Suprapubic skin (tissue), 4 donors: ENCODE results near the gene ELL.

Source experiments
- EP300 ChIP-seq: sonication (generic); formaldehyde crosslinking; IDR thresholded peaks from one replicate; pipeline ENCODE4 v1.6.1; 2017; ENCODE audit warnings: antibody characterized with exemption
- POLR2A ChIP-seq, 2 donors: fragments of 450-650 bp; IDR thresholded peaks; one replicate each; pipeline ENCODE4 v1.6.1; 2017; ENCODE audit warnings: antibody characterized with exemption in 2 of 2, mild to moderate bottlenecking in 2 of 2, moderate library complexity in 2 of 2
- POLR2AphosphoS5 ChIP-seq, 3 donors: sonication (generic); formaldehyde crosslinking; IDR thresholded peaks; one replicate each; pipeline ENCODE4 v1.6.1; 2017; ENCODE audit warnings: antibody characterized with exemption in 3 of 3
- TF ChIP-seq, protein P1 (sequence below), 2 donors: fragments of 200-600 bp in 1 of 2; fragments of 450-650 bp in 1 of 2; sonication (generic) in 1 of 2; IDR thresholded peaks; one replicate each; pipeline ENCODE4 v1.5.1; 2016 to 2019; ENCODE audit warnings: antibody characterized with exemption in 2 of 2, mild to moderate bottlenecking in 1 of 2, moderate library complexity in 1 of 2

DNA sequence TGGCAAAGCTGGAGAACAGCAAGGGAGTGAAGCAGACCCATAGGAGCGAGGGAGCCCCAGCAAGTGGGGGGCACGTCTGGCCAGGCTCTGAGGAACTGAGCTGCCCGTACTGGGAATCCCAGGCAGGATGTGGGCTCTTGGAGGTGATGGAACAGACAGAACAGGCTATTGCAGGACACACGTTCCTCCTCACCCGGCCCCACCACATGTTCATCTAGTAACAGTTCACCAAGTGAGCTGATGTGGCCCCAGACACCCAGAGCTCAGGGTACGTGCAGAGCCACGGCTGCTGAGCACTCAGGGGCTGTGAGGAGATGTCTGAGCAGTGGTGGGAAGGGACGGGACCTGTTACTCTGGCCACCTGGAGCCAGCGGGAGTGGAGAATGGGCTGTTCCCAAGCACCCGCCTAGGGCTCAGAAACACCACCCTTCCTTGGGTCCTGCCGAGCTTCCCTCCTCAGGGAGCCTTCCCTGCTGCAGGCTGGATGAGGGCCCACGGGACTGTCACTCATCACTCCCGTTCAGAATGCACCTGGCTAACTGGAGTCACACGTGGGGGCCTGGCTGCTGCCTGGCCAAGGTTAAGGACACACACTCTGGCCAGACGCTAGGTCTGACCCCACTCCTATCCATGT lies 18.4 kb downstream of the ELL start:
- TF ChIP-seq, protein P1, sequence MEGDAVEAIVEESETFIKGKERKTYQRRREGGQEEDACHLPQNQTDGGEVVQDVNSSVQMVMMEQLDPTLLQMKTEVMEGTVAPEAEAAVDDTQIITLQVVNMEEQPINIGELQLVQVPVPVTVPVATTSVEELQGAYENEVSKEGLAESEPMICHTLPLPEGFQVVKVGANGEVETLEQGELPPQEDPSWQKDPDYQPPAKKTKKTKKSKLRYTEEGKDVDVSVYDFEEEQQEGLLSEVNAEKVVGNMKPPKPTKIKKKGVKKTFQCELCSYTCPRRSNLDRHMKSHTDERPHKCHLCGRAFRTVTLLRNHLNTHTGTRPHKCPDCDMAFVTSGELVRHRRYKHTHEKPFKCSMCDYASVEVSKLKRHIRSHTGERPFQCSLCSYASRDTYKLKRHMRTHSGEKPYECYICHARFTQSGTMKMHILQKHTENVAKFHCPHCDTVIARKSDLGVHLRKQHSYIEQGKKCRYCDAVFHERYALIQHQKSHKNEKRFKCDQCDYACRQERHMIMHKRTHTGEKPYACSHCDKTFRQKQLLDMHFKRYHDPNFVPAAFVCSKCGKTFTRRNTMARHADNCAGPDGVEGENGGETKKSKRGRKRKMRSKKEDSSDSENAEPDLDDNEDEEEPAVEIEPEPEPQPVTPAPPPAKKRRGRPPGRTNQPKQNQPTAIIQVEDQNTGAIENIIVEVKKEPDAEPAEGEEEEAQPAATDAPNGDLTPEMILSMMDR (IDR thresholded peaks at IDR 0.05) = no peak
- TF ChIP-seq POLR2AphosphoS5 (IDR thresholded peaks at IDR 0.05) = no peak
- no peak for TF ChIP-seq POLR2A (IDR thresholded peaks at IDR 0.05)
- no peak for TF ChIP-seq EP300
